Endodermal cell (in vitro differentiated cells): ENCODE results near the gene FGF12. TPM values are rescaled to one million over a fixed set of nuclear protein-coding genes. Genes with fewer than 3 reads are reported as not detected.

Experiments used
- DNase-seq: peaks from one replicate; pipeline ENCODE4 v3.0.0-alpha.2; 2017
- H3K27ac ChIP-seq: 2 replicates; pipeline ENCODE4 v1.5.1; 2013; ENCODE audit warnings: mild to moderate bottlenecking, low read depth, low read length, moderate library complexity
- H3K27me3 ChIP-seq: 2 replicates; pipeline ENCODE4 v1.6.1; 2013; ENCODE audit warnings: mild to moderate bottlenecking, low read length, moderate library complexity; ENCODE audit not compliant: insufficient read depth, control insufficient read depth, poor library complexity, severe bottlenecking
- H3K36me3 ChIP-seq: 2 replicates; pipeline ENCODE4 v1.7.0; 2013; ENCODE audit warnings: mild to moderate bottlenecking, low read length, moderate library complexity; ENCODE audit not compliant: control insufficient read depth, insufficient read depth
- H3K4me1 ChIP-seq: one replicate; pipeline ENCODE4 v1.7.0; 2013; ENCODE audit warnings: low read length; ENCODE audit not compliant: control insufficient read depth, insufficient read depth
- H3K4me3 ChIP-seq: 2 replicates; pipeline ENCODE4 v1.5.1; 2013; ENCODE audit warnings: mild to moderate bottlenecking, low read length, moderate library complexity
- H3K9ac ChIP-seq: 2 replicates; pipeline ENCODE4 v1.6.1; 2013; ENCODE audit warnings: mild to moderate bottlenecking, low read length, moderate library complexity; ENCODE audit not compliant: poor library complexity, severe bottlenecking; ENCODE audit errors: extremely low read depth
- H3K9me3 ChIP-seq: 2 replicates; pipeline ENCODE4 v1.6.1; 2013; ENCODE audit warnings: mild to moderate bottlenecking, low read length, moderate library complexity; ENCODE audit not compliant: control insufficient read depth
- H3K27ac Mint-ChIP-seq: 2 replicates; pipeline ENCODE4 v1.8.0; 2020; ENCODE audit warnings: mixed read lengths
- H3K27me3 Mint-ChIP-seq: 2 replicates; pipeline ENCODE4 v1.8.0; 2021; ENCODE audit warnings: mild to moderate bottlenecking, mixed read lengths; ENCODE audit not compliant: insufficient read depth
- H3K36me3 Mint-ChIP-seq: 2 replicates; pipeline ENCODE4 v1.8.0; 2020; ENCODE audit warnings: low read depth, mixed read lengths
- H3K4me1 Mint-ChIP-seq: 2 replicates; pipeline ENCODE4 v1.8.0; 2020; ENCODE audit warnings: mixed read lengths
- H3K4me3 Mint-ChIP-seq: 2 replicates; pipeline ENCODE4 v1.8.0; 2020; ENCODE audit warnings: mild to moderate bottlenecking, moderate library complexity, mixed read lengths
- H3K9me3 Mint-ChIP-seq: 2 replicates; pipeline ENCODE4 v1.8.0; 2020; ENCODE audit warnings: mild to moderate bottlenecking, mixed read lengths
- CTCF ChIP-seq: fragments of 200-600 bp; sonication (generic); conservative IDR thresholded peaks from 2 replicates; pipeline ENCODE4 v1.5.0; 2021; ENCODE audit warnings: antibody characterized with exemption, mild to moderate bottlenecking
- WGBS, 2 experiments: methylation state at CpG; one replicate each; pipeline versions ENCODE4 v1.1.5 to v1.1.7; 2013; ENCODE audit warnings: missing lambda C conversion rate in 2 of 2, mixed read lengths in 1 of 2; ENCODE audit not compliant: insufficient coverage in 1 of 2, insufficient read length in 1 of 2; 5-methylcytosine and 5-hydroxymethylcytosine counted together
- total RNA-seq, 2 donors: library from RNA; stranded (reverse); fragmentation: NEBNext Ultra II Directional in 1 of 2; extraction: Animal tissue kit (Norgen Biotek cat#: 25700) in 1 of 2; gene quantifications; 2 replicates in 1 of 2; 3 replicates in 1 of 2; pipeline ENCODE4 v1.2.1, GENCODE V29; 2021

FGF12 gene
- total RNA-seq, 2 donors from 2014 or later, result 22.9 to 25.2 TPM

DNA sequence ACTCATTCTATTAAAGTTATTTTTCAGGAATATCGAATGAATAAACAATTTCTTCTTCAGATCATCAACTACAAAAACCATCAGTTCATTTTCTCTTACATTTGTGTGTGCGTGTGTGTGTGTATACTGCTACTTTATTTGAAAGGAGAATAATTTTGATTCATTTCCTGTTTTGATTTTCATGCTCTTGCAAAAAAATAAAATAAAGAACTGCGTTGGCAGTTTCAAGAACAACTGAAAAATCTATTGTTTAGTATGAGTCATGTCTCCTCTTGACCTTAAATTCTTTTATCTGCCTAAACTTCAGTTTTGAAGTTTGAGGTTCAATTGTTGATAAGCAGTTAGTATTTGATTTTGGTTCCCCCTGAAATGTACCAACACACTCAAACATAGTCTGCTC lies 540.8 kb downstream of the FGF12 start:
- H3K9ac ChIP-seq, result no peak overlapping the region
- H3K36me3 Mint-ChIP-seq, result no peaks in the 10 kb centered on the region
- no peak overlapping the region for H3K27ac ChIP-seq
- TF ChIP-seq CTCF, result no peak
- no peaks in the 10 kb centered on the region for H3K9me3 Mint-ChIP-seq
- H3K27me3 Mint-ChIP-seq, result no peaks in the 10 kb centered on the region
- no peaks in the 10 kb centered on the region for H3K4me1 ChIP-seq
- H3K4me3 Mint-ChIP-seq, result no peak overlapping the region
- no peak overlapping the region for H3K27ac Mint-ChIP-seq
- H3K27me3 ChIP-seq, result no peaks in the 10 kb centered on the region
- no peaks in the 10 kb centered on the region for H3K9me3 ChIP-seq
- no peak overlapping the region for H3K4me3 ChIP-seq
- peaks cover 20% of the 10 kb centered on the region for H3K4me1 Mint-ChIP-seq
- H3K36me3 ChIP-seq, result no peaks in the 10 kb centered on the region
- DNase-seq, result no peak
- 100% methylated on average over 1 of the region's 3 CpGs for WGBS, 2 experiments

GRCh38 chr3:192186045-192186444 lies 541.3 kb downstream of the FGF12 start:
- Mint-ChIP-seq H3K27me3 (no peaks in the 10 kb centered on the region), H3K36me3 (no peaks in the 10 kb centered on the region), H3K4me1 (peaks cover 20% of the 10 kb centered on the region), H3K4me3 (no peak overlapping the region), H3K27ac (no peak overlapping the region), H3K9me3 (no peaks in the 10 kb centered on the region)
- no peak overlapping the region for H3K9ac ChIP-seq
- H3K36me3 ChIP-seq, result no peaks in the 10 kb centered on the region
- H3K27me3 ChIP-seq, result no peaks in the 10 kb centered on the region
- 91 to 100% methylated on average over 2 of the region's 2 CpGs for WGBS, 2 experiments
- no peak overlapping the region for H3K4me3 ChIP-seq
- H3K4me1 ChIP-seq, result no peaks in the 10 kb centered on the region
- H3K27ac ChIP-seq, result no peak overlapping the region
- no peak for DNase-seq
- no peaks in the 10 kb centered on the region for H3K9me3 ChIP-seq
- no peak for TF ChIP-seq CTCF

DNA sequence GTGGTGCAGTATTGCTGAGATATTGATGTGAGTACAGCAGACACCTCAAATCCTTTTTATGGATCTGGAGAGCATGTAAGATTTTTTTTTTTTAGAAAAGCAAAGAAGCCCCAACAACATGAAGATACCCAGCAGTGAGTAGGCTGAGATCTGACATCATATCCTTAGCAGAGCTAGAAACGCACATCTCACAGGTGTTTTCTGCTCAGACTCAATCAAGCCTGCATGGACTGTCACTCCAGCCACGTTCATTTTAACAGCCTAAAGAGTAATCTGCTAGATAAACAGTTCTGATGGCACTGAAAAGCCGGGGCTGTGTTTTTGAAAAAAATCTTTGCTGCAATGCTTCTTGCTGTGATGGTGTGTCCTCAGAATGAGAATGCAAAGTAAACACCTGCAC lies 544.2 kb downstream of the FGF12 start:
- no peak overlapping the region for H3K27ac ChIP-seq
- H3K27ac Mint-ChIP-seq, result no peak overlapping the region
- 89 to 100% methylated on average over 1 to 3 of the region's 3 CpGs for WGBS, 2 experiments
- H3K4me3 ChIP-seq, result no peak overlapping the region
- no peak for TF ChIP-seq CTCF
- no peak overlapping the region for H3K9ac ChIP-seq
- no peaks in the 10 kb centered on the region for H3K36me3 Mint-ChIP-seq
- H3K9me3 Mint-ChIP-seq, result no peaks in the 10 kb centered on the region
- H3K36me3 ChIP-seq, result no peaks in the 10 kb centered on the region
- H3K27me3 ChIP-seq, result no peaks in the 10 kb centered on the region
- no peak overlapping the region for H3K4me3 Mint-ChIP-seq
- H3K27me3 Mint-ChIP-seq, result no peaks in the 10 kb centered on the region
- no peaks in the 10 kb centered on the region for H3K4me1 ChIP-seq
- no peaks in the 10 kb centered on the region for H3K9me3 ChIP-seq
- no peak for DNase-seq
- H3K4me1 Mint-ChIP-seq, result peaks cover 22% of the 10 kb centered on the region
